ENCODE data around the gene ZNF417. TPM values are rescaled to one million over a fixed set of nuclear protein-coding genes. Genes with fewer than 3 reads are reported as not detected.
A peak's percentile ranks its signal among the peaks of the same experiment; 100 is the strongest.
"Not testable (repeated sequence)": the region's sequence is repeated elsewhere in the genome, so short reads cannot be mapped to it uniquely, and the experiment has no call there.

Gene ZNF417
- total RNA-seq, 1 donor from 2014 or later: 17.7 TPM

- no peak for TF ChIP-seq CTCF (IDR thresholded peaks at IDR 0.05)
- Histone ChIP-seq H3K27me3 (no peaks in the 10 kb centered on the region), H3K4me1 (peaks cover 4% of the 10 kb centered on the region), H3K36me3 (no peaks in the 10 kb centered on the region), H3K4me3 (peak overlapping the region; percentile 75), H3K27ac (no peak overlapping the region), H3K9me3 (peaks cover 3% of the 10 kb centered on the region)
- ATAC-seq: no peak
- intact Hi-C loops (cut with DNase I): no loop called here
- DNase-seq: no peak
Observed at GRCh38 chr19:57887195-57887941, 29.0 kb downstream of the ZNF417 start.

GRCh38 chr19:57886046-57886445, 30.3 kb downstream of the ZNF417 start:
- H3K36me3 ChIP-seq: no peaks in the 10 kb centered on the region
- H3K27me3 ChIP-seq: no peaks in the 10 kb centered on the region
- H3K27ac ChIP-seq: no peak overlapping the region
- no peak for DNase-seq
- H3K4me3 ChIP-seq: no peak overlapping the region
- H3K9me3 ChIP-seq: peaks cover 3% of the 10 kb centered on the region
- no peak for ATAC-seq
- peaks cover 4% of the 10 kb centered on the region for H3K4me1 ChIP-seq
- intact Hi-C loops (cut with DNase I): no loop called here
- TF ChIP-seq CTCF (IDR thresholded peaks at IDR 0.05): no peak

GRCh38 chr19:57873883-57874799, 42.3 kb downstream of the ZNF417 start:
- H3K27ac ChIP-seq; intact Hi-C loops (cut with DNase I); H3K4me3 ChIP-seq; H3K36me3 ChIP-seq; ATAC-seq; H3K4me1 ChIP-seq; DNase-seq; H3K27me3 ChIP-seq: not testable (repeated sequence)
- peaks cover 51% of the 10 kb centered on the region for H3K9me3 ChIP-seq

GRCh38 chr19:57872450-57872849, 43.9 kb downstream of the ZNF417 start:
- TF ChIP-seq CTCF (IDR thresholded peaks at IDR 0.05): no peak
- H3K27me3 ChIP-seq: no peaks in the 10 kb centered on the region
- ATAC-seq: no peak
- H3K36me3 ChIP-seq: peaks cover 10% of the 10 kb centered on the region
- intact Hi-C loops (cut with DNase I): no loop called here
- H3K9me3 ChIP-seq: peaks cover 56% of the 10 kb centered on the region
- H3K4me1 ChIP-seq: no peaks in the 10 kb centered on the region
- no peak for DNase-seq
- no peak overlapping the region for H3K27ac ChIP-seq
- no peak overlapping the region for H3K4me3 ChIP-seq

- no peak for TF ChIP-seq CTCF (IDR thresholded peaks at IDR 0.05)
- H3K4me1 ChIP-seq: no peaks in the 10 kb centered on the region
- H3K36me3 ChIP-seq: peaks cover 26% of the 10 kb centered on the region
- intact Hi-C loops (cut with DNase I): no loop called here
- peaks cover 56% of the 10 kb centered on the region for H3K9me3 ChIP-seq
- H3K27me3 ChIP-seq: no peaks in the 10 kb centered on the region
- DNase-seq (no peak), ATAC-seq (no peak)
- H3K4me3 ChIP-seq: no peak overlapping the region
- H3K27ac ChIP-seq: no peak overlapping the region
Observed at GRCh38 chr19:57870225-57870624, 46.2 kb downstream of the ZNF417 start.

- DNase-seq; H3K27ac ChIP-seq; H3K4me3 ChIP-seq; H3K4me1 ChIP-seq; intact Hi-C loops (cut with DNase I); H3K27me3 ChIP-seq; ATAC-seq: not testable (repeated sequence)
- H3K9me3 ChIP-seq: peaks cover 55% of the 10 kb centered on the region
- peaks cover 31% of the 10 kb centered on the region for H3K36me3 ChIP-seq
Observed at GRCh38 chr19:57869655-57870054, 46.7 kb downstream of the ZNF417 start.

Measured in upper lobe of right lung (tissue), 1 donor.